Spleen (tissue), 7 donors: ENCODE results near the gene TOR3A.

Experiments used
- POLR2A ChIP-seq, 3 donors: fragments of 450-650 bp; IDR thresholded peaks; one replicate each; pipeline ENCODE4 v1.5.1; 2017; ENCODE audit warnings: antibody characterized with exemption in 3 of 3, mild to moderate bottlenecking in 1 of 3
- TF ChIP-seq, protein P1 (sequence below), 11 experiments: fragments of 200-600 bp in 7 of 11; fragments of 450-650 bp in 4 of 11; sonication (generic) in 4 of 11; IDR thresholded peaks in 8 of 11; conservative IDR thresholded peaks in 3 of 11; 1 replicate in 7 of 11; 2 replicates in 4 of 11; pipeline versions ENCODE4 v1.4.0 to v1.8.0; 2016 to 2021; ENCODE audit warnings: antibody characterized with exemption in 11 of 11, inconsistent platforms in 4 of 11, mild to moderate bottlenecking in 1 of 11
- donor health status: DM: no; HTN: no; CAD: no; lungs with moderate emphysema.
- donor health status: DM: no; HTN: no; CAD: no.
- donor health status: DM: no; HTN: no; CAD: no.

DNA sequence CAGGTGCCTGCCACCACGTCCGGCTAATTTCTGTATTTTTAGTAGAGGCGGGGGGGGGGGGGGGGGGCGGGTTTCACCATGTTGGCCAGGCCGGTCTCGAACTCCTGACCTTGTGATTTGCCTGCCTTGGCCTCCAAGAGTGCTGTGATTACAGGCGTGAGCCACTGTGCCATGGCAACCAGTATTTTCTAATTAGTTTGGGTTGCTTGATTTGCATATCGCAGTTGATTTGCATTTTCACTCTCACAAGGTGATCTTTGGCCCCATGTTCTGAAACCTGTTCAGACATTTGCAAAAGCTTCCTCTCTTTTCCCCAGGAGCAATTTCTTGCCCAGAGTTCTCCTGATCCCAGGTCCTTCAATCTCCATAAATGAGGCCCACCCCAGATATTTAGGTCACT is 1.7 kb downstream of the TOR3A start:
- TF ChIP-seq, protein P1, sequence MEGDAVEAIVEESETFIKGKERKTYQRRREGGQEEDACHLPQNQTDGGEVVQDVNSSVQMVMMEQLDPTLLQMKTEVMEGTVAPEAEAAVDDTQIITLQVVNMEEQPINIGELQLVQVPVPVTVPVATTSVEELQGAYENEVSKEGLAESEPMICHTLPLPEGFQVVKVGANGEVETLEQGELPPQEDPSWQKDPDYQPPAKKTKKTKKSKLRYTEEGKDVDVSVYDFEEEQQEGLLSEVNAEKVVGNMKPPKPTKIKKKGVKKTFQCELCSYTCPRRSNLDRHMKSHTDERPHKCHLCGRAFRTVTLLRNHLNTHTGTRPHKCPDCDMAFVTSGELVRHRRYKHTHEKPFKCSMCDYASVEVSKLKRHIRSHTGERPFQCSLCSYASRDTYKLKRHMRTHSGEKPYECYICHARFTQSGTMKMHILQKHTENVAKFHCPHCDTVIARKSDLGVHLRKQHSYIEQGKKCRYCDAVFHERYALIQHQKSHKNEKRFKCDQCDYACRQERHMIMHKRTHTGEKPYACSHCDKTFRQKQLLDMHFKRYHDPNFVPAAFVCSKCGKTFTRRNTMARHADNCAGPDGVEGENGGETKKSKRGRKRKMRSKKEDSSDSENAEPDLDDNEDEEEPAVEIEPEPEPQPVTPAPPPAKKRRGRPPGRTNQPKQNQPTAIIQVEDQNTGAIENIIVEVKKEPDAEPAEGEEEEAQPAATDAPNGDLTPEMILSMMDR (IDR thresholded peaks at IDR 0.05 in 8 of 11, conservative IDR thresholded peaks at IDR 0.05 in 3 of 11), result no peak
- no peak for TF ChIP-seq POLR2A (IDR thresholded peaks at IDR 0.05)
